Small intestine (tissue), 7 donors: ENCODE results near the gene FN1. TPM values are rescaled to one million over a fixed set of nuclear protein-coding genes. Genes with fewer than 3 reads are reported as not detected.
A peak's percentile ranks its signal among the peaks of the same experiment; 100 is the strongest.
"Not testable (repeated sequence)": the region's sequence is repeated elsewhere in the genome, so short reads cannot be mapped to it uniquely, and the experiment has no call there.

ENCODE experiments used
- DNase-seq, 2 donors: peaks; one replicate each; pipeline versions ENCODE4 v3.0.0 to v3.0.0-alpha.2; 2013
- FAIRE-seq: peaks from 2 replicates; lab custom pipeline; 2012; peaks lifted over from hg19 to GRCh38; lab: Jason Lieb, UNC
- H3K27ac ChIP-seq, 3 donors: one replicate each; pipeline ENCODE4 v1.5.1; 2013; ENCODE audit warnings: low read length in 2 of 3, mild to moderate bottlenecking in 2 of 3, control low read depth in 1 of 3, inconsistent platforms in 1 of 3, low read depth in 1 of 3, moderate library complexity in 1 of 3
- H3K27me3 ChIP-seq, 3 donors: one replicate each; pipeline ENCODE4 v1.6.1; 2013; ENCODE audit warnings: low read length in 3 of 3, inconsistent platforms in 1 of 3; ENCODE audit not compliant: control insufficient read depth in 3 of 3, insufficient read depth in 3 of 3
- H3K36me3 ChIP-seq, 3 donors: one replicate each; pipeline ENCODE4 v1.6.1; 2013; ENCODE audit warnings: low read length in 3 of 3, inconsistent platforms in 1 of 3, low read depth in 1 of 3, mild to moderate bottlenecking in 1 of 3, moderate library complexity in 1 of 3; ENCODE audit not compliant: control insufficient read depth in 3 of 3, insufficient read depth in 2 of 3
- H3K4me1 ChIP-seq, 3 donors: one replicate each; pipeline ENCODE4 v1.6.1; 2013; ENCODE audit warnings: low read length in 2 of 3, inconsistent platforms in 1 of 3, low read depth in 1 of 3, mild to moderate bottlenecking in 1 of 3, moderate library complexity in 1 of 3; ENCODE audit not compliant: control insufficient read depth in 3 of 3, insufficient read depth in 2 of 3
- H3K4me3 ChIP-seq, 3 donors: one replicate each; pipeline ENCODE4 v1.5.1; 2013; ENCODE audit warnings: low read length in 3 of 3, control low read depth in 1 of 3, inconsistent platforms in 1 of 3, low read depth in 1 of 3, mild to moderate bottlenecking in 1 of 3, moderate library complexity in 1 of 3
- H3K9me3 ChIP-seq, 2 donors: one replicate each; pipeline ENCODE4 v1.6.1; 2013; ENCODE audit warnings: low read depth in 1 of 2, low read length in 1 of 2; ENCODE audit not compliant: control insufficient read depth in 2 of 2, insufficient read depth in 1 of 2
- WGBS, 3 donors: extraction: QIAGEN DNeasy Blood & Tissue Kit; methylation state at CpG; one replicate each; pipeline ENCODE4 v1.1.7; 2013; 5-methylcytosine and 5-hydroxymethylcytosine counted together
- polyA plus RNA-seq, 4 donors: library from polyadenylated mRNA; stranded (reverse) in 3 of 4; unstranded in 1 of 4; fragments of 200-250 nt in 3 of 4; fragments of 120-200 nt in 1 of 4; gene quantifications; one replicate each; pipeline versions ENCODE4 v1.2.1 to v1.2.3, GENCODE V29; 2013
- donor health status: healthy with polysubstance abuse.
- donor health status: control.
- donor health status: control.
- donor health status: Bipolar disorder and iron deficiency.
- donor health status: healthy.

FN1 gene
- polyA plus RNA-seq, 4 donors, result 4.2 to 302 (median 52.7) TPM

GRCh38 chr2:215314896-215315295 lies 121.0 kb downstream of the FN1 start:
- peaks cover 0 to 22% (median 1%) of the 10 kb centered on the region in 3 donors for H3K36me3 ChIP-seq
- no peak for FAIRE-seq

GRCh38 chr2:215313255-215313613 lies 122.6 kb downstream of the FN1 start:
- Histone ChIP-seq H3K9me3 (no peaks in the 10 kb centered on the region), H3K27me3 (no peaks in the 10 kb centered on the region), H3K4me3 (peak overlapping the region in 1 of 3 donors; percentile 15), H3K27ac (peak overlapping the region in 1 of 3 donors; percentile 9), H3K4me1 (peaks cover 2 to 12% (median 8%) of the 10 kb centered on the region in 3 donors), H3K36me3 (peaks cover 0 to 15% (median 1%) of the 10 kb centered on the region in 3 donors)
- WGBS, 3 donors, result 52 to 79% (median 52%) methylated on average over 4 of the region's 4 CpGs
- peak; percentile 18 to 55 for DNase-seq
- no peak for FAIRE-seq

More at GRCh38 chr2:215314896-215315295, 121.0 kb downstream of the FN1 start:
- Histone ChIP-seq H3K4me1 (peaks cover 2 to 12% (median 8%) of the 10 kb centered on the region in 3 donors), H3K27me3 (no peaks in the 10 kb centered on the region), H3K4me3 (no peak overlapping the region), H3K27ac (no peak overlapping the region), H3K9me3 (no peaks in the 10 kb centered on the region)
- no peak for DNase-seq
- 77 to 97% (median 82%) methylated on average over 1 of the region's 1 CpG for WGBS, 3 donors

- no peak for FAIRE-seq
- DNase-seq, result peak; percentile 96 to 97
- peaks cover 0 to 9% (median 0%) of the 10 kb centered on the region in 3 donors for H3K36me3 ChIP-seq
- WGBS, 3 donors, result 0 to 1% (median 0%) methylated on average over 29 to 64 of the region's 64 CpGs
- peaks cover 2 to 12% (median 8%) of the 10 kb centered on the region in 3 donors for H3K4me1 ChIP-seq
- peak within 1 kb of the TSS; percentile 27 to 78 (median 73) for H3K27ac ChIP-seq
- peak within 1 kb of the TSS; percentile 55 to 64 (median 61) for H3K4me3 ChIP-seq
- no peaks in the 10 kb centered on the region for H3K9me3 ChIP-seq
- no peaks in the 10 kb centered on the region for H3K27me3 ChIP-seq
Observed at GRCh38 chr2:215311625-215312396, 124.1 kb downstream of the FN1 start, which contains the start of gene ATIC. Gene ATIC (plus strand): TSS chr2:215312059. CDS start chr2:215312143, 84 bp downstream.

GRCh38 chr2:215311259-215311624 lies 124.6 kb downstream of the FN1 start:
- H3K4me3 ChIP-seq, result peak overlapping the region in 2 of 3 donors; percentile 61 to 64
- not testable (repeated sequence) for FAIRE-seq, H3K27me3 ChIP-seq, DNase-seq, H3K9me3 ChIP-seq, H3K36me3 ChIP-seq
- peak overlapping the region in 1 of 3 donors; percentile 78 for H3K27ac ChIP-seq
- H3K4me1 ChIP-seq, result peaks cover 2 to 12% (median 8%) of the 10 kb centered on the region in 3 donors
- 22 to 47% (median 40%) methylated on average over 13 of the region's 13 CpGs for WGBS, 3 donors

Other genes with a start within 250 kb of the FN1 start
- gene ATIC, start 124.0 kb downstream of the FN1 start, polyA plus RNA-seq, result 100 to 1,000 TPM in 2 of 4 donors, 10 to 100 TPM in 2; 71.6 to 138 (median 104) TPM